HG02678 (cell line): ENCODE results near the gene PEA15.

ENCODE experiments used
- ATAC-seq: cut with Tn5 transposase; IDR thresholded peaks from one replicate; pipeline ENCODE4 v1.9.1; 2021; ENCODE audit warnings: mild to moderate bottlenecking, moderate library complexity; ENCODE audit not compliant: unreplicated experiment

PEA15 gene

GRCh38 chr1:160178731-160179130 lies 26.5 kb upstream of the PEA15 start:
- no peak for ATAC-seq

GRCh38 chr1:160179336-160179735 lies 25.8 kb upstream of the PEA15 start:
- no peak for ATAC-seq

- ATAC-seq, result no peak
These were observed 18.9 kb upstream of the PEA15 start for GRCh38 chr1:160186246-160186645.

- no peak for ATAC-seq
These were observed 18.5 kb upstream of the PEA15 start for GRCh38 chr1:160186729-160187128.

GRCh38 chr1:160187407-160187806 lies 17.8 kb upstream of the PEA15 start:
- ATAC-seq, result no peak

- ATAC-seq, result no peak
These were observed 16.8 kb upstream of the PEA15 start for GRCh38 chr1:160188341-160188740.

GRCh38 chr1:160189649-160190625 lies 15.2 kb upstream of the PEA15 start, which contains the start of gene CASQ1:
Gene CASQ1, plus strand, starts transcription at chr1:160190575. Its CDS starts 177 bp downstream, at chr1:160190752.
- no peak for ATAC-seq

GRCh38 chr1:160191756-160192155 lies 13.4 kb upstream of the PEA15 start:
- ATAC-seq, result no peak

- no peak for ATAC-seq
These were observed 12.9 kb upstream of the PEA15 start for GRCh38 chr1:160192234-160192633.

- ATAC-seq, result peak; percentile 60
These were observed 11.9 kb upstream of the PEA15 start for GRCh38 chr1:160193091-160193819.

- no peak for ATAC-seq
These were observed 11.1 kb upstream of the PEA15 start for GRCh38 chr1:160193832-160194736.

- no peak for ATAC-seq
These were observed 10.5 kb upstream of the PEA15 start for GRCh38 chr1:160194737-160195059.

- no peak for ATAC-seq
These were observed 9.0 kb upstream of the PEA15 start for GRCh38 chr1:160196143-160196542.

GRCh38 chr1:160197231-160197630 lies 8.0 kb upstream of the PEA15 start:
- no peak for ATAC-seq

- no peak for ATAC-seq
These were observed 4.4 kb upstream of the PEA15 start for GRCh38 chr1:160200786-160201185.

- ATAC-seq, result peak; percentile 70
These were observed 500 bp upstream of the PEA15 start for GRCh38 chr1:160204526-160205241.

- peak; percentile 30 for ATAC-seq
These were observed 829 bp downstream of the PEA15 start for GRCh38 chr1:160206036-160206389.

GRCh38 chr1:160206421-160207117 lies 1.4 kb downstream of the PEA15 start:
- no peak for ATAC-seq

GRCh38 chr1:160207118-160207650 lies 2.0 kb downstream of the PEA15 start:
- no peak for ATAC-seq
